CD14-positive monocyte (primary cell): ENCODE data around the gene WNT6. TPM values are rescaled to one million over a fixed set of nuclear protein-coding genes. Genes with fewer than 3 reads are reported as not detected.
A peak's percentile ranks its signal among the peaks of the same experiment; 100 is the strongest.

ENCODE experiments used
- DNase-seq, 3 donors: peaks; one replicate each; pipeline ENCODE4 v3.0.0-alpha.2; 2011 to 2022
- H2AFZ ChIP-seq: 2 replicates; pipeline ENCODE4 v1.6.0; 2012; ENCODE audit warnings: mild to moderate bottlenecking, low read depth, low read length, inconsistent platforms; ENCODE audit not compliant: insufficient read depth, poor library complexity, severe bottlenecking
- H3K27ac ChIP-seq, 2 donors: 1 replicate in 1 of 2; 2 replicates in 1 of 2; pipeline ENCODE4 v1.5.1; 2012 to 2013; ENCODE audit warnings: low read length in 2 of 2, control low read depth in 1 of 2, inconsistent platforms in 1 of 2, low read depth in 1 of 2, mild to moderate bottlenecking in 1 of 2
- H3K27me3 ChIP-seq, 2 donors: one replicate each; pipeline versions ENCODE4 v1.6.0 to v1.6.1; 2011 to 2013; ENCODE audit warnings: low read length in 2 of 2; ENCODE audit not compliant: control insufficient read depth in 2 of 2, insufficient read depth in 2 of 2
- H3K36me3 ChIP-seq, 2 donors: replicated peaks in 1 of 2; 1 replicate in 1 of 2; 2 replicates in 1 of 2; pipeline versions ENCODE4 v1.5.1 to v1.6.1; 2012 to 2013; ENCODE audit warnings: low read length in 2 of 2, control low read depth in 1 of 2, inconsistent platforms in 1 of 2, mild to moderate bottlenecking in 1 of 2; ENCODE audit not compliant: insufficient read depth in 2 of 2, control insufficient read depth in 1 of 2
- H3K4me1 ChIP-seq, 2 donors: 1 replicate in 1 of 2; 2 replicates in 1 of 2; pipeline versions ENCODE4 v1.5.1 to v1.6.1; 2012 to 2013; ENCODE audit warnings: low read length in 2 of 2, control low read depth in 1 of 2, inconsistent platforms in 1 of 2, mild to moderate bottlenecking in 1 of 2, moderate library complexity in 1 of 2; ENCODE audit not compliant: insufficient read depth in 2 of 2, control insufficient read depth in 1 of 2
- H3K4me2 ChIP-seq: replicated peaks from 2 replicates; pipeline ENCODE3; 2012; ENCODE audit warnings: low read length, moderate library complexity, mild to moderate bottlenecking; ENCODE audit not compliant: poor library complexity, severe bottlenecking; ENCODE audit errors: extremely low read depth
- H3K4me3 ChIP-seq, 3 experiments: fragments of 200-600 bp in 1 of 3; sonication (generic) in 1 of 3; replicated peaks in 1 of 3; 1 replicate in 2 of 3; 2 replicates in 1 of 3; pipeline ENCODE4 v1.5.1; 2011 to 2013; ENCODE audit warnings: low read length in 3 of 3, mild to moderate bottlenecking in 3 of 3, control low read depth in 2 of 3, low read depth in 2 of 3, inconsistent platforms in 1 of 3, moderate library complexity in 1 of 3
- H3K79me2 ChIP-seq: 2 replicates; pipeline ENCODE4 v1.6.0; 2012; ENCODE audit warnings: mild to moderate bottlenecking, control low read depth, inconsistent platforms, low read length, moderate library complexity; ENCODE audit not compliant: insufficient read depth
- H3K9ac ChIP-seq: 2 replicates; pipeline ENCODE4 v1.6.0; 2017; ENCODE audit warnings: low read length, mild to moderate bottlenecking; ENCODE audit not compliant: insufficient read depth, poor library complexity, severe bottlenecking
- H3K9me3 ChIP-seq, 2 donors: replicated peaks in 1 of 2; 1 replicate in 1 of 2; 2 replicates in 1 of 2; pipeline versions ENCODE4 v1.5.1 to v1.6.1; 2012 to 2013; ENCODE audit warnings: low read length in 2 of 2, control low read depth in 1 of 2; ENCODE audit not compliant: control insufficient read depth in 1 of 2, insufficient read depth in 1 of 2
- H4K20me1 ChIP-seq: 2 replicates; pipeline ENCODE4 v1.6.0; 2012; ENCODE audit warnings: mild to moderate bottlenecking, low read length, control low read depth, moderate library complexity; ENCODE audit not compliant: insufficient read depth
- H3K27ac Mint-ChIP-seq, 7 donors: one replicate each; pipeline ENCODE4 v1.8.0; 2020; ENCODE audit warnings: mild to moderate bottlenecking in 7 of 7, mixed read lengths in 7 of 7, moderate library complexity in 6 of 7, inconsistent platforms in 2 of 7
- H3K27me3 Mint-ChIP-seq, 3 donors: one replicate each; pipeline ENCODE4 v1.8.0; 2021 to 2022; ENCODE audit warnings: low read depth in 3 of 3, mild to moderate bottlenecking in 3 of 3, mixed read lengths in 3 of 3, moderate library complexity in 3 of 3, inconsistent platforms in 1 of 3
- H3K36me3 Mint-ChIP-seq, 2 donors: one replicate each; pipeline ENCODE4 v1.8.0; 2020; ENCODE audit warnings: mixed read lengths in 2 of 2, inconsistent platforms in 1 of 2, mild to moderate bottlenecking in 1 of 2
- H3K4me1 Mint-ChIP-seq: one replicate; pipeline ENCODE4 v1.8.0; 2020; ENCODE audit warnings: mild to moderate bottlenecking, mixed read lengths
- H3K4me3 Mint-ChIP-seq, 2 donors: one replicate each; pipeline ENCODE4 v1.8.0; 2020; ENCODE audit warnings: mild to moderate bottlenecking in 2 of 2, mixed read lengths in 2 of 2, moderate library complexity in 1 of 2
- H3K9me3 Mint-ChIP-seq, 7 donors: one replicate each; pipeline ENCODE4 v1.8.0; 2020 to 2022; ENCODE audit warnings: mixed read lengths in 7 of 7, mild to moderate bottlenecking in 6 of 7, moderate library complexity in 6 of 7, inconsistent platforms in 2 of 7
- WGBS: methylation state at CpG from one replicate; pipeline ENCODE4 v1.1.5; 2013; ENCODE audit warnings: missing lambda C conversion rate; ENCODE audit not compliant: insufficient coverage; 5-methylcytosine and 5-hydroxymethylcytosine counted together
- intact Hi-C, 2 donors: fragments of 100-400 bp; cut with micrococcal nuclease; formaldehyde crosslinking; loops; one replicate each; pipeline versions ENCODE4 v1.15.0 to v1.15.1; 2023
- polyA plus RNA-seq, 3 donors: library from polyadenylated mRNA; depleted of rRNA in 1 of 3; unstranded in 2 of 3; stranded (reverse) in 1 of 3; fragments of 300-500 nt in 2 of 3; fragments of >200 nt in 1 of 3; fragmentation: Illumina TruSeq in 2 of 3; gene quantifications; 1 replicate in 2 of 3; 2 replicates in 1 of 3; pipeline ENCODE4 v1.2.3, GENCODE V29; 2012 to 2021
- TF ChIP-seq, protein P1 (sequence below): fragments of 200-600 bp; IDR thresholded peaks from one replicate; pipeline ENCODE4 v1.8.0; 2022; ENCODE audit warnings: antibody characterized with exemption, mild to moderate bottlenecking

The WNT6 gene
- polyA plus RNA-seq, 3 donors = 0.27 to 0.65 (median 0.37) TPM

GRCh38 chr2:218814540-218815243 is 44.9 kb upstream of the WNT6 start:
- H3K79me2 ChIP-seq = no peaks in the 10 kb centered on the region

GRCh38 chr2:218815244-218815637 is 44.4 kb upstream of the WNT6 start:
- Histone ChIP-seq H3K4me3 (no peak overlapping the region), H3K4me2 (no peak overlapping the region)
- 82% methylated on average over 5 of the region's 5 CpGs for WGBS

More at GRCh38 chr2:218814540-218815243, 44.9 kb upstream of the WNT6 start:
- Histone ChIP-seq H3K9me3 (no peaks in the 10 kb centered on the region), H2AFZ (no peak overlapping the region), H3K4me1 (peaks cover 19 to 29% of the 10 kb centered on the region in 2 donors), H3K27ac (no peak overlapping the region), H3K36me3 (peaks cover 17 to 76% of the 10 kb centered on the region in 2 donors), H4K20me1 (peaks cover 21% of the 10 kb centered on the region), H3K9ac (no peak overlapping the region), H3K4me2 (no peak overlapping the region), H3K4me3 (no peak overlapping the region), H3K27me3 (peaks cover 0 to 3% of the 10 kb centered on the region in 2 donors)
- no peak overlapping the region for H3K4me3 Mint-ChIP-seq
- H3K27me3 Mint-ChIP-seq = peaks cover 15 to 31% (median 15%) of the 10 kb centered on the region in 3 donors
- peaks cover 41% of the 10 kb centered on the region for H3K4me1 Mint-ChIP-seq
- H3K27ac Mint-ChIP-seq = peak overlapping the region in 3 of 7 donors; percentile 30 to 76 (median 41)
- no peak for DNase-seq
- TF ChIP-seq, protein P1, sequence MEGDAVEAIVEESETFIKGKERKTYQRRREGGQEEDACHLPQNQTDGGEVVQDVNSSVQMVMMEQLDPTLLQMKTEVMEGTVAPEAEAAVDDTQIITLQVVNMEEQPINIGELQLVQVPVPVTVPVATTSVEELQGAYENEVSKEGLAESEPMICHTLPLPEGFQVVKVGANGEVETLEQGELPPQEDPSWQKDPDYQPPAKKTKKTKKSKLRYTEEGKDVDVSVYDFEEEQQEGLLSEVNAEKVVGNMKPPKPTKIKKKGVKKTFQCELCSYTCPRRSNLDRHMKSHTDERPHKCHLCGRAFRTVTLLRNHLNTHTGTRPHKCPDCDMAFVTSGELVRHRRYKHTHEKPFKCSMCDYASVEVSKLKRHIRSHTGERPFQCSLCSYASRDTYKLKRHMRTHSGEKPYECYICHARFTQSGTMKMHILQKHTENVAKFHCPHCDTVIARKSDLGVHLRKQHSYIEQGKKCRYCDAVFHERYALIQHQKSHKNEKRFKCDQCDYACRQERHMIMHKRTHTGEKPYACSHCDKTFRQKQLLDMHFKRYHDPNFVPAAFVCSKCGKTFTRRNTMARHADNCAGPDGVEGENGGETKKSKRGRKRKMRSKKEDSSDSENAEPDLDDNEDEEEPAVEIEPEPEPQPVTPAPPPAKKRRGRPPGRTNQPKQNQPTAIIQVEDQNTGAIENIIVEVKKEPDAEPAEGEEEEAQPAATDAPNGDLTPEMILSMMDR = no peak
- H3K9me3 Mint-ChIP-seq = peaks cover 0 to 8% (median 2%) of the 10 kb centered on the region in 7 donors
- intact Hi-C loops = no loop called here
- H3K36me3 Mint-ChIP-seq = peaks cover 81 to 84% of the 10 kb centered on the region in 2 donors
- WGBS = 94% methylated on average over 6 of the region's 13 CpGs

More at GRCh38 chr2:218815244-218815637, 44.4 kb upstream of the WNT6 start:
- peaks cover 21% of the 10 kb centered on the region for H4K20me1 ChIP-seq
- H3K36me3 Mint-ChIP-seq = peaks cover 78 to 81% of the 10 kb centered on the region in 2 donors
- peaks cover 0 to 3% of the 10 kb centered on the region in 2 donors for H3K27me3 ChIP-seq
- H3K4me3 Mint-ChIP-seq = peak overlapping the region in 1 of 2 donors; percentile 30
- H3K79me2 ChIP-seq = no peaks in the 10 kb centered on the region
- TF ChIP-seq, protein P1 = no peak
- no peaks in the 10 kb centered on the region for H3K9me3 ChIP-seq
- DNase-seq = no peak
- no peak overlapping the region for H3K27ac ChIP-seq
- intact Hi-C loops = no loop called here
- peak overlapping the region in 2 of 7 donors; percentile 22 to 70 for H3K27ac Mint-ChIP-seq
- peaks cover 15 to 30% (median 15%) of the 10 kb centered on the region in 3 donors for H3K27me3 Mint-ChIP-seq
- H3K9me3 Mint-ChIP-seq = peaks cover 0 to 8% (median 2%) of the 10 kb centered on the region in 7 donors
- no peak overlapping the region for H2AFZ ChIP-seq
- H3K4me1 Mint-ChIP-seq = peaks cover 46% of the 10 kb centered on the region
- H3K9ac ChIP-seq = no peak overlapping the region
- peaks cover 25 to 35% of the 10 kb centered on the region in 2 donors for H3K4me1 ChIP-seq
- peaks cover 17 to 73% of the 10 kb centered on the region in 2 donors for H3K36me3 ChIP-seq
